ENCODE data around the gene SYT11.

DNA sequence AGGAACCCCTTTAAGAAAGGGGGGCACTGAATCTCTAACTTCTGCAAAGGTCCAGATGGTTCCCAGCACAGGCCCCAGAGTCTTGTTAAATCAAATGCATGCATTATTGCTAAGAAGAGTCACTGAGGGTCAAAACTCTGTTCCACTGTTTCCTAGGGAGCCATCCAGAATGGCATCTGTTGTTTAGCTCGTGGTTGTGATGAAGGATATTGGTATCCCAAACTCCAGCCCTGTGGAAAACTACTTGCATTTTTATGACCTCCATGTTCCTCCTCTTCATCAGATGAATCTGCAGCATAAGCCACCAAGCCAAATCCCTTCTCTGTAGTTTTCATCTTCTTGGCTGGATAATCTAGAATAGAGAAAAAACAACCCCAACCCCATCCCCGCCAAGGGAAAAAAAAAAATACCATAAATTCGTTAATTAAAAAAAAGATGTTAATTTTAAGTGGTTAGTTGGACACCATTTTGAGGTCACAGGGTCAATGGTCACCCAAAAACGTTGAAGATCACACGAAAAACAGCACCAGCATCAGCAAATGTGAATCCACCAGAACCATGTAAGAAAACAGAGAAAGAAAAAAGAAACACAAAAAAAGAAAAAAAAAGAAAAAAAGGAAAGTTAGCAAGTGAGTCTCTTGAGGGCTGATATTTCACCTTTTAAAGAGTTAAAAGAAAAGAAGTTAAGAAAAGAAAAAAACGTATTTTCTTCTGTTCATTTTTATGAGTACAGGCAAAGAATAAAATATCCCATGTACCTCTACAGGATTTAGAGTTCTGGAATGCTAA lies 54.8 kb downstream of the SYT11 start:
- TF ChIP-seq, protein P1, sequence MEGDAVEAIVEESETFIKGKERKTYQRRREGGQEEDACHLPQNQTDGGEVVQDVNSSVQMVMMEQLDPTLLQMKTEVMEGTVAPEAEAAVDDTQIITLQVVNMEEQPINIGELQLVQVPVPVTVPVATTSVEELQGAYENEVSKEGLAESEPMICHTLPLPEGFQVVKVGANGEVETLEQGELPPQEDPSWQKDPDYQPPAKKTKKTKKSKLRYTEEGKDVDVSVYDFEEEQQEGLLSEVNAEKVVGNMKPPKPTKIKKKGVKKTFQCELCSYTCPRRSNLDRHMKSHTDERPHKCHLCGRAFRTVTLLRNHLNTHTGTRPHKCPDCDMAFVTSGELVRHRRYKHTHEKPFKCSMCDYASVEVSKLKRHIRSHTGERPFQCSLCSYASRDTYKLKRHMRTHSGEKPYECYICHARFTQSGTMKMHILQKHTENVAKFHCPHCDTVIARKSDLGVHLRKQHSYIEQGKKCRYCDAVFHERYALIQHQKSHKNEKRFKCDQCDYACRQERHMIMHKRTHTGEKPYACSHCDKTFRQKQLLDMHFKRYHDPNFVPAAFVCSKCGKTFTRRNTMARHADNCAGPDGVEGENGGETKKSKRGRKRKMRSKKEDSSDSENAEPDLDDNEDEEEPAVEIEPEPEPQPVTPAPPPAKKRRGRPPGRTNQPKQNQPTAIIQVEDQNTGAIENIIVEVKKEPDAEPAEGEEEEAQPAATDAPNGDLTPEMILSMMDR (IDR thresholded peaks at IDR 0.05): no peak
- TF ChIP-seq EZH2 (IDR thresholded peaks at IDR 0.05): no peak
- no peak for TF ChIP-seq EZH2phosphoT487 (IDR thresholded peaks at IDR 0.05)

Data from neural progenitor cell (in vitro differentiated cells).